Peyer's patch (tissue), 4 donors: ENCODE results near the gene SEL1L3. TPM values are rescaled to one million over a fixed set of nuclear protein-coding genes. Genes with fewer than 3 reads are reported as not detected.

ENCODE experiments used
- DNase-seq, 3 donors: peaks; one replicate each; pipeline ENCODE4 v3.0.0-alpha.2; 2017 to 2019
- H3K27ac ChIP-seq, 4 donors: fragments of 200-600 bp; sonication (generic); one replicate each; pipeline ENCODE4 v1.5.1; 2016 to 2019
- H3K27me3 ChIP-seq, 2 donors: fragments of 200-600 bp; sonication (generic); one replicate each; pipeline ENCODE4 v1.5.1; 2019
- H3K36me3 ChIP-seq, 3 donors: fragments of 200-600 bp; sonication (generic); one replicate each; pipeline ENCODE4 v1.5.1; 2016 to 2019
- H3K4me1 ChIP-seq, 4 donors: fragments of 200-600 bp; sonication (generic); one replicate each; pipeline ENCODE4 v1.5.1; 2016 to 2019
- H3K4me3 ChIP-seq, 4 donors: fragments of 200-600 bp; sonication (generic); 1 replicate in 3 of 4; 2 replicates in 1 of 4; pipeline ENCODE4 v1.5.1; 2016 to 2019; ENCODE audit warnings: mild to moderate bottlenecking in 1 of 4
- H3K9me3 ChIP-seq, 4 donors: fragments of 200-600 bp; sonication (generic); one replicate each; pipeline ENCODE4 v1.5.1; 2016 to 2019; ENCODE audit warnings: mild to moderate bottlenecking in 1 of 4
- CTCF ChIP-seq, 6 experiments: fragments of 450-650 bp in 4 of 6; fragments of 200-600 bp in 2 of 6; sonication (generic) in 1 of 6; IDR thresholded peaks; one replicate each; pipeline ENCODE4 v1.5.1; 2017 to 2019; ENCODE audit warnings: antibody characterized with exemption in 6 of 6, mild to moderate bottlenecking in 3 of 6, moderate library complexity in 1 of 6
- POLR2A ChIP-seq, 2 donors: fragments of 450-650 bp; IDR thresholded peaks; one replicate each; pipeline ENCODE4 v1.5.1; 2017; ENCODE audit warnings: antibody characterized with exemption in 2 of 2, mild to moderate bottlenecking in 2 of 2, moderate library complexity in 2 of 2
- total RNA-seq, 4 donors: library from RNA; depleted of rRNA; stranded (reverse); fragments of >200 nt; gene quantifications; one replicate each; pipeline ENCODE4 v1.1.0, GENCODE V29; 2016

SEL1L3 gene
- total RNA-seq, 4 donors from 2014 or later = 91.4 to 194 (median 134) TPM

- no peaks in the 10 kb centered on the region for H3K27me3 ChIP-seq
- no peak for DNase-seq
- peaks cover 0 to 57% (median 0%) of the 10 kb centered on the region in 3 donors for H3K36me3 ChIP-seq
- H3K4me1 ChIP-seq = no peaks in the 10 kb centered on the region
- no peak overlapping the region for H3K27ac ChIP-seq
- H3K4me3 ChIP-seq = no peak overlapping the region
- TF ChIP-seq POLR2A (IDR thresholded peaks at IDR 0.05) (no peak), CTCF (IDR thresholded peaks at IDR 0.05) (no peak)
- no peaks in the 10 kb centered on the region for H3K9me3 ChIP-seq
Observed at GRCh38 chr4:25776795-25777194, 86.0 kb downstream of the SEL1L3 start.

GRCh38 chr4:25775166-25775565, 87.6 kb downstream of the SEL1L3 start:
- no peak overlapping the region for H3K4me3 ChIP-seq
- TF ChIP-seq CTCF (IDR thresholded peaks at IDR 0.05) (no peak), POLR2A (IDR thresholded peaks at IDR 0.05) (no peak)
- no peak for DNase-seq
- H3K27ac ChIP-seq = no peak overlapping the region
- peaks cover 0 to 42% (median 0%) of the 10 kb centered on the region in 3 donors for H3K36me3 ChIP-seq
- H3K4me1 ChIP-seq = no peaks in the 10 kb centered on the region
- H3K27me3 ChIP-seq = no peaks in the 10 kb centered on the region
- H3K9me3 ChIP-seq = no peaks in the 10 kb centered on the region

GRCh38 chr4:25773358-25773757, 89.4 kb downstream of the SEL1L3 start:
- no peak for DNase-seq
- no peak overlapping the region for H3K27ac ChIP-seq

GRCh38 chr4:25771672-25772071, 91.1 kb downstream of the SEL1L3 start:
- TF ChIP-seq POLR2A (IDR thresholded peaks at IDR 0.05) = no peak
- TF ChIP-seq CTCF (IDR thresholded peaks at IDR 0.05) = no peak
- Histone ChIP-seq H3K27ac (no peak overlapping the region), H3K4me3 (no peak overlapping the region), H3K36me3 (peaks cover 0 to 24% (median 0%) of the 10 kb centered on the region in 3 donors), H3K9me3 (no peaks in the 10 kb centered on the region), H3K27me3 (no peaks in the 10 kb centered on the region), H3K4me1 (no peaks in the 10 kb centered on the region)
- no peak for DNase-seq

More at GRCh38 chr4:25773358-25773757, 89.4 kb downstream of the SEL1L3 start:
- Histone ChIP-seq H3K4me3 (no peak overlapping the region), H3K4me1 (no peaks in the 10 kb centered on the region), H3K9me3 (no peaks in the 10 kb centered on the region), H3K36me3 (peaks cover 0 to 26% (median 0%) of the 10 kb centered on the region in 3 donors), H3K27me3 (no peaks in the 10 kb centered on the region)
- TF ChIP-seq POLR2A (IDR thresholded peaks at IDR 0.05) = no peak
- no peak for TF ChIP-seq CTCF (IDR thresholded peaks at IDR 0.05)

GRCh38 chr4:25770847-25771246, 91.9 kb downstream of the SEL1L3 start:
- no peak overlapping the region for H3K4me3 ChIP-seq
- H3K36me3 ChIP-seq = peaks cover 0 to 31% (median 0%) of the 10 kb centered on the region in 3 donors
- no peak for DNase-seq
- H3K4me1 ChIP-seq = no peaks in the 10 kb centered on the region
- H3K9me3 ChIP-seq = no peaks in the 10 kb centered on the region
- no peak for TF ChIP-seq CTCF (IDR thresholded peaks at IDR 0.05)
- TF ChIP-seq POLR2A (IDR thresholded peaks at IDR 0.05) = no peak
- no peaks in the 10 kb centered on the region for H3K27me3 ChIP-seq
- H3K27ac ChIP-seq = no peak overlapping the region

- no peaks in the 10 kb centered on the region for H3K27me3 ChIP-seq
- peaks cover 0 to 42% (median 0%) of the 10 kb centered on the region in 3 donors for H3K36me3 ChIP-seq
- H3K27ac ChIP-seq = no peak overlapping the region
- H3K4me1 ChIP-seq = no peaks in the 10 kb centered on the region
- no peak for DNase-seq
- no peak overlapping the region for H3K4me3 ChIP-seq
- TF ChIP-seq POLR2A (IDR thresholded peaks at IDR 0.05) (no peak), CTCF (IDR thresholded peaks at IDR 0.05) (no peak)
- no peaks in the 10 kb centered on the region for H3K9me3 ChIP-seq
Observed at GRCh38 chr4:25769251-25769650, 93.5 kb downstream of the SEL1L3 start.
